ENCODE measurements around the gene ZDHHC18.
A peak's percentile ranks its signal among the peaks of the same experiment; 100 is the strongest.
"Not testable (repeated sequence)": the region's sequence is repeated elsewhere in the genome, so short reads cannot be mapped to it uniquely, and the experiment has no call there.

The ZDHHC18 gene

DNA sequence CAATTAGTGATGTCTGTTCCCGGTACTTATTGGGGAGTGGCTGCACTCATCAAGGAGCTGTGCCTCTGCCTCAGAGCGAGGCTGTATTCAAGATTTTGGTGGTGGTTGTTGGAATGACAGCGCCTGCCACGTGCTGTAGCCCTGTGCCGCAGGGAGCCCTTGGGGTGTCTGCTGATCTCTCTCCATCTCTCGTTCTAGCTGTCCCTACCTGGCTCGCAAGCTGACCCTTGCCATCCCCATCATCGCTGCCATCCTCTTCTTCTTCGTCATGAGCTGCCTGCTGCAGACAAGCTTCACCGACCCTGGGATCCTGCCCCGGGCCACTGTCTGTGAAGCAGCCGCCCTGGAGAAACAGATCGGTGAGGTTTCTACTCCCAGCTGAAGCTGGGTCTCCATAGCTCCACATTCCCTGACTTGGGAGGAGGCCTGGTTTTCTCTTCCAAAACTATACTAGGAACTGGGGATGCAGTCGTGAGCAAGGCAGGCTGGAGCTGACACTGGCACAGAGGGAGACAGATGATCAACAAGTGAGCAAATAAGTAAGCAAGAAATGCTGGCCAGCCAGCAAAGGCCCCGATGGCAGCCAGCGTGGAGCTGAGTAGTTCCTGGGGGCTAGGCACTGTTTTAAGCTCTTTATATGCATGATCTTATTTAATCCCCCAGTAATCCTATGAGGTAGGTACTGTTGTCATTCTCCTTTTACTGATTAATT lies 5.9 kb downstream of the ZDHHC18 start:
- DNase-seq (ENCODE audit: low read depth in 2 of 2, low spot score in 1 of 2): no peak

DNA sequence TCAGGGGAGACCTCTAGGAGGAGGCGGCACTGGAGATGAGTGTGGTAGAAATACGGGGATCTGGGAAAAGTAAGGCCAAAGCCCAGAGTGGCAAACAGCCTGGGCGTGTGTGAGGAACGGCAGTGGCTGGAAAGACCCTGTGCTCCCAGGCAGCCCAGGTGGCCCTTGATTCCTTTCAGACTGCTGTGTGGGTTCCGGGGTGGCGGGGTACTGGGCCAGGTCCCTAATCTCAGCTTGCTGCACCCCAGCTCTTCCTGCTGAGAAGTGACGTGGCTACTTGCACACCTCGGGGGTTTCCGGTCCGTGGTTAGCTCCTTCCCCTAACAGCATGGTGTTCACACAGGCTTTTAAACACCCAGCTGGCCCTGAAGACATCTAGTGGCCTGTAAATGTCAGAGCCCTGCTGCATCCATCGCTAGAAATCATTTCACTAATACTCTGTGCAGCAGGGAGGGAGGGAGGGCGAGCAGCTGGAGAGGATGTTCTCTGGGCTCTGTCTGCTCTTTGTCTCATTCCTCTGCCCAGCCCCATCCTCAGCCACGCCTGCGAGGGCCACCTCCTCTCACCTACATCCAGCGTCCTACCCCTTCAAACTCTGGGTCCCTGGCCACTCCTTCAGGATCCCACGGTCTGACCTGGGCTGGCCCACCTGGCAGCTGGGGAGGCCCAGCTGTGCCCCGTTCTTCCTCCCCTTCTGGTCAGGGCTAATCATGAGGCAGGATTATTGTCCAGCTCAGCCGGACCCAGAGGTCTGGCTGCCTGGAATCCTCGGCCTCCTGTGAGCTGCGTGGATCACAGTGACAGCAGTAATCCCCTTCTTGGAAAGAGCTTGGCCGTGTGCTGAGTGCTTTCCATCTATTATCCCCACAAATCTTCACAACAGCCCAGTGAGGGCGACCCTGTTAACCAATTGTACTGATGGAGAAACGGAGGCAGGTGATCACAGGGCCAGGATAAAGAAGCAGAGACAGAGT lies 7.2 kb downstream of the ZDHHC18 start:
- DNase-seq (ENCODE audit: low read depth in 2 of 2, low spot score in 1 of 2): peak; percentile 71 to 80

DNA sequence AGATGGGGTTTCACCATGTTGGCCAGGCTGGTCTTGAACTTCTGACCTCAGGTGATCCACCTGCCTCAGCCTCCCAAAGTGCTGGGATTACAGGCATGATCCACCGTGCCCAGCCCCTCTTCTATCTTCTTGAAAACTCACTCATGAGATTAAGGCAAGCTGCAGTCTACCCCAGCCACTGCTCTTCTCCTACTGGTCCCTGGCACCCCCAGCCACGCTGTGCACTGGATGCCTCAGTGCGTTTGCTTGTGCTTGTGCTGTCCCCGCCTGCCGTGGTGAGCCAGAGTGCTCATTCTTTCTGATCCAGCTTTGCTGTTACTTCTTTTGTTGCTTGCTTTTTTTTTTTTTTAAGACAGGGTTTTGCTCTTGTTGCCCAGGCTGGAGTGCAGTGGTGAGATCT lies 11.2 kb downstream of the ZDHHC18 start:
- not testable (repeated sequence) for DNase-seq (ENCODE audit: low read depth in 2 of 2, low spot score in 1 of 2)

DNA sequence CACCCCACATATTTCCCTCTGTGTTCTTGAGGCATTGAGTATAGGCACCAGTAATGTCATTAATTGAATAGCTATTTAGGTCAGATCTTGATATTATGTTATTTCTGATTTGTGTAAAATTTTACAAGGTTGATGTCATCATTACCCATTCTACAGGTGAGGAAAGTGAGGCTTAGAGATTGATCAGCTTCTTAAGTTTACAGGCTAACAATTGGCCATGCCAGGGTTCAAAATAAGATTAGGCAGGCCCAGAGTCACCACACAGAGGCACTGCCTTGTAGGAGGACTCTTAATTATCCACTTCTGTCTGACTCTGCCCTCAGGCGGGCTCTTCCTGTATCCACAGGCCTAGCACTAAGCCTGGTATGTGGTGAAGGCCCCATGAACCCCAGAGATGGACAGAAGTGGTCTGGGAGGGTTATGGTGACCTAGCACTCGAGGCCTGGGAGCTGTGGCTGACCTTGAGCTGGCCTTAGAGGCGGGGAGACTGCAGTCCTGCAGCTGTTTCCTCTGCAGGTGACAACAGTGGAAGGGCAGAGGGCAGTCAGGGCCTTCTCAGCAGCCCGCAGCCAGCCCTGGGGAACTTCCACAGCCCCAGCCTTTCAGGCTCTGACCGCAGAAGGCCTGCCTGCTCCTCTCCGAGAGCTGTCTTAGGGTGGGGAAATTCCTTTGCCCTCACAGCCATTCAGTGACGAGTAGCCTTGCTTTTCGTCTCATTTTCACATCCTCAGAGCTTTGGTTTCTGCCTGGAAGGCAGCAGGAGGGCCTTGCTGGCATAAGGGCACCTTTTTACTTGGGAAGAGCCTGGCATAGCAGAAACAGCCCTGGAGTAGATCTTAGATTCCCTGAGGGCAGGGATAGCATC lies 12.2 kb downstream of the ZDHHC18 start:
- DNase-seq (ENCODE audit: low read depth in 2 of 2, low spot score in 1 of 2): peak in 1 of 2 donors; percentile 21

DNA sequence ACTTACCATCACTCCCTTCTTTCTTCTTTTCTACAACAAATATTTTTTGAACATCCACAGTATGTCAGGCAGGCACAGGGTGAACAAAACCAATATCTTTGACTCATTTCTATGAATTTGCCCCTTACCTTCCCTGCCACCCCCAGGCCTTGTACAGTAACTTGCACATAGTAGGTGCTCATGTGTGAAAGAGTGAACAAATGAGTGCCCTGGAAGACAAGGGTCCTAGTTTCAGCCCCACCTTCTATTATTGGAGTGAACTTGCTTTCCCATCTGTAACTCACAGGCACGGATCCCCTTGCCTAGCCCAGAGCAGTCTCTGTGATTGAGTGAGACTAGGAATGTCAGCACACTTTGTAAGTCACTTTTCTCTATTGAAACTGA lies 12.8 kb downstream of the ZDHHC18 start:
- DNase-seq (ENCODE audit: low read depth in 2 of 2, low spot score in 1 of 2): no peak

DNA sequence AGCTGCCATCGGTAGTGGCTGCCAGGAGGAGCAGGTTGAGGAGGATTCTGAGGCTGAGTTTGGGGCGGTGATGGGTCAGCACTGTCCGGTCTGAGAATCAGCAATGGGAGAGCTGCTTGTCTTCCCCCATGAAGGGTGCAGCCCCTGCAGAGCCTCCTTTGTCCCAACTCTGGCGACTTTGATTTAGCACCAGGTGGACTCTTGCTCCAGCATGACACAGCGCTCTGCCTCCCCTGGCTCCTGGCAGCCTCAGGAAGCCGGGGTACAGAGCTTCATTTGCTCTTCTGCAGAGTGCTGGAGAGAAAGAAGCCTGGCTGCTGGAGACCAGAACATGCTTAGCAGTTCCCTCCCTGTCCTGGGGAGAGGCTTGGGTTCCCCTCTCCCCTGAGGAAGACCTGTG lies 13.3 kb downstream of the ZDHHC18 start:
- DNase-seq (ENCODE audit: low read depth in 2 of 2, low spot score in 1 of 2): no peak

DNA sequence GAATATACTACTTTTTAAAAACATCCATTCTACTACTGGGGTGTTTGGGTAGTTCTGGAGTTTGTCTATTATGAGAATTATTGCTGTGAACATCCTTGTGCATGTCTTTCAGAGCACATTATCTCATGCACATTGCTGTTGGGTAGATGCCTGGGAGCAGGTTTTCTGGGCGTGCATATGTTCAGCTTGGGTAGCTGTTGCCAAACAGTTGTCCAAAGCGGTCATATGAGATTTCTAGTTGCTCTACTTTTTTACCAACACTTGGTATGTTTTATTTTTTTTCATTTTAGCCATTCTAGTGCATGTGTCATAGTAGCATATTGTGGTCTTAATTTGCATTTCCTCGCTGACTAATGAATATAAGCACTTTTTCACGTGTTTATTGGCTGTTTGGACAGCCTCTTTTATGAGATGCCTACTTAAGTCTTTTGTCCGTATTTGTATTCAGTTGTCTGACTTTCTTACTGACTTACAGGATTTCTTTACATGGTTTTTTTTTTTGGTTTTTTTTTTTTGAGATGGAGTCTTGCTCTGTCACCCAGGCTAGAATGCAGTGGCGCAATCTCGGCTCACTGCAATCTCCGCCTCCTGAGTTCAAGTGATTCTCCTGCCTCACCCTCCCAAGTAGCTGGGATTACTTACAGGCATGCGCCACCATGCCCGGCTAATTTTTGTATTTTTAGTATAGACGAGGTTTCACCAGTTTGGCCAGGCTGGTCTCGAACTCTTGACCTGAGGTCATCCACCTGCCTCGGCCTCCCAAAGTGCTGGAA lies 18.1 kb downstream of the ZDHHC18 start:
- no peak for DNase-seq (ENCODE audit: low read depth in 2 of 2, low spot score in 1 of 2)

DNA sequence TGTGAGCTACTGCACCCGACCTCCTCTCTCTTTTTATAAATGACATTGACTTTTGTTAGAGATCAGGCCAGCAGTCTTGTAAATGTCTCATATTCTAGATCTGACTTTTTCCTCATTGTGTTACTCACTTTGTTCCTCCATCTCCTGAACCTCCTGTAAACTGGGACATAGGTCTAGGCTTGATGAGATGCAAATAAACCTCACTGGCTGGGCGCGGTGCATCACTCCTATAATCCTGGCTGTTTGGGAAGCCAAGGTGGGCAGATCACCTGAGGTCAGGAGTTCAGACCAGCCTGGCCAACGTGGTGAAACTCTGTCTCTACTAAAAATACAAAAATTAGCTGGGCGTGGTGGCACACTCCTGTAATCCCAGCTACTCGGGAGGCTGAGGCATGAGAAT lies 21.3 kb downstream of the ZDHHC18 start:
- DNase-seq (ENCODE audit: low read depth in 2 of 2, low spot score in 1 of 2): not testable (repeated sequence)

DNA sequence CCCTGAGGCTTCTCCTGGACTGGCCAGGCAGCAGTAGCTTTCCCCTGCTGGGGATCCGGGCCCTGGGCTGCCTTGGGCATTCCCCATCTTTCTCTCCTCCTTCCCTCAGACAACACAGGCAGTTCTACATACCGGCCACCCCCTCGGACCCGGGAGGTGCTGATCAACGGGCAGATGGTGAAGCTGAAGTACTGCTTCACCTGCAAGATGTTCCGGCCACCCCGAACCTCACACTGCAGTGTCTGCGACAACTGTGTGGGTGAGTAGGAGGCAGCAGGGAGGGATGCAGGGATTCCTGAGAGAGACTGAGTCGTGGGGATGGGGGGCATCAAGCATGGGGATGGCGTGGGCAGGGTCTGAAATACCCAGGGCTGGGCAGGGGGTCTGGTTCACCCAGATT lies 22.0 kb downstream of the ZDHHC18 start:
- DNase-seq (ENCODE audit: low read depth in 2 of 2, low spot score in 1 of 2): no peak

DNA sequence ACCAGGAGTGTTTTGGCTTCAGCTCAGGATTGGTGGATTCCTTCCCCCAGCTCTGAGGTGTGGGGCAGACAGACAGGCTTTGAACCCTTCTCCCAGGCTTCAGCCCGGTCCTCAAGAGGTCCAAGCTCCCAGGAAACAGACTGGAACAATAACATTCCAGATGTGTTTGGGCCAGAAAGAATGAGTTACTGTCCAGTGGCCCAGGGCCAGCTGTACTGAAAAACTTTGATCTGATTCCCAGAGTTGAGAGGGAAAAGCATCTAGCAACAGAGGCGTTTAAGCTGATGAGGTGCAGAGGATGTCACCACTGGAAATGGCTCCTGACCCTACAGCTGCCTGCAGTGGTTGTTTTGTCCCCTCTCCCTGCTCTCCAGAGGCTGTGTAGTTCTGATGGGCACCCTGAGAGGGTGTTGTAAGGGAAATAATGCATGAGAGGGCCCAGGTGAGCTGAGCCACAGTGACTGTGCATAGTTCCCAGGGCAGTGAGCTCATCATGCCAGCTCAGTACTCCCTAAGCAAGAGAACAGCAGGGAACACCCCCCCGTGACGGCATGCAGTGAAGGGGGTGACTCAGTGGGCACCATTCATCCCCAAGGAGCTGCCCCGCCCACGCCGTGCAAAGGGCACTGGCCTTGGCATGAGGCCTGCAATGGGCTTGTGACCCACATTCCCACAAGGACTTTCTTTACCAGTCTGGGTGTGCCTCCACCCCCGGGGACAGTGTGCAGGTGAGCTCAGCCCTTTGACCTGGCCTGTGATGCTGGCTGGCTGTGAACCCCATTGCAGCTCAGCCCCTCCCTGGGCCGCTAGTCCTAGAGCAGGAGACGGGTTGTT lies 22.7 kb downstream of the ZDHHC18 start:
- DNase-seq (ENCODE audit: low read depth in 2 of 2, low spot score in 1 of 2): no peak

DNA sequence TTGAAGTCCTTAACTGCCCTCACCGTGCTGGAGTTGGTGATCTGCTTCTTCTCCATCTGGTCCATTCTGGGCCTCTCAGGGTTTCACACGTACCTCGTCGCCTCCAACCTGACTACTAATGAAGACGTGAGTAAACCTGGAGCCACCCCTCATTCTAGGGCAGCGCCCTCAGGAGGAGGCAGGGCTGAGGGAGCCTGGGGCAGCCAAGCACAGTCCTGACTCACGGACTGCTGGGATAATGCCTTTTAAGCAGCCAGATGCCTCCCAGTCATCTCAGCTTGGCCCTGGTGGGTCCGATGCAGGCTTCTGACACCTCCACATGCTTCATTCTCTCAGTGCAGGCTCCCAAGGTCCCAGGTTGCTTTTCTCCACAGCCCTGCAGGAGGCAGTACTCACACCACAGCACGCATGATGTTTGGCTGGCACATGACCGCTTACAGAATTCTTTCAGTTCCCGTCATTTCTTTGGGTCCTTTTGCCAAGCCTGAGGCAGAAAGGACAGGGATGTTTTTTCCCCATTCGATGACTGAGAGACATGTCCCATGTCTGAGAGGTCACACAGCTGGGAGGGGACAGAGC lies 24.7 kb downstream of the ZDHHC18 start:
- no peak for DNase-seq (ENCODE audit: low read depth in 2 of 2, low spot score in 1 of 2)

DNA sequence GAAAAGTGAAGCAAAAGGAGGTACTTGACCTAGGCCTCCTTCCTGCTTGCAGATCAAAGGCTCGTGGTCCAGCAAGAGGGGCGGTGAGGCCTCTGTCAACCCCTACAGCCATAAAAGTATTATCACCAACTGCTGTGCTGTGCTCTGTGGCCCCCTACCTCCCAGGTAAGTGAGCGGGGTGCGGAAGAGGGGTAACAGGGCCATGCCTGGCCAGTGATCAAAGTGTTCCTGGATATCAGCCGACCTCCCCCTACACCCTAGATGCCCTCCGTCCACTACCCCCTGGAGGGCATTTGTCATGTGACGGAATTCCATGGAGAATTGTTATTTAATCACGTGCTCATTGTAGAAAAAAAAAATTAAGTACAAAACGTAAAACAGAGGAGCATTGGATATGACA lies 26.2 kb downstream of the ZDHHC18 start:
- DNase-seq (ENCODE audit: low read depth in 2 of 2, low spot score in 1 of 2): no peak

DNA sequence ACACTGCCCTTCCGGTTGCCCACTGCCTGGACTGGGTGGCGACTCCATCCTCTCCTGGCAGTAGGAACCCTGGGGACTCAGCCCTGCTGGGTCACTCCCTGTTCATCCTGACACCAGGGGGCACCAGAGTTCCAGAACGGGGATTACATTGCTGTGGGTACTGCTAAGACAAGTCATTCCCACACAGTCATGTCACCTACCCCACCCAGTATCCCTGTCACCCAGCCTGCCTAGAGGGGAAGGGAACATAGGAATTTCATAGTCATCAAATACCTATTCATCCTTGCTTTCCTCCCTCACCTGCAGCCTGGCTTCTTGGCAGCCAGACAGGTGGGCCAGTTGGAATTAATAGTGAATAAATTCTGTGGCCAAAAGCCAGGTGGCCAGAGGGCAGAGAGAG lies 26.7 kb downstream of the ZDHHC18 start:
- DNase-seq (ENCODE audit: low read depth in 2 of 2, low spot score in 1 of 2): peak; percentile 66 to 85

DNA sequence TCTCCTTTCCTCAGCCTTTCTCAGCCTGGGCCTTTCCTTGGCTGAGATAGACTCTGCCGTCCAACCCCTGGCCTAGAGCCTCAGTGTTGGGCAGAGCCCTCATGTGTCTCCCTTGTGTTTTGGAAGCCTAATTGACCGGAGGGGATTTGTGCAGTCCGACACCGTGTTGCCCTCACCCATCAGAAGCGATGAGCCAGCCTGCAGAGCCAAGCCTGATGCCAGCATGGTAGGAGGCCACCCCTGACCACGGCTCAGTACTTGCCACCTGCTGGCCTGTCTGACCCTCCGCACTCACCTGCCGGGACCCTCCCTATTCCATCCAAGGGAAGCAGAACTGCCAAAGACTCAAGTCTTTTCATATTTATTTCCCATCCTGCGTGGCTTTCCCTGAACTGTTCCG lies 27.1 kb downstream of the ZDHHC18 start:
- DNase-seq (ENCODE audit: low read depth in 2 of 2, low spot score in 1 of 2): no peak

DNA sequence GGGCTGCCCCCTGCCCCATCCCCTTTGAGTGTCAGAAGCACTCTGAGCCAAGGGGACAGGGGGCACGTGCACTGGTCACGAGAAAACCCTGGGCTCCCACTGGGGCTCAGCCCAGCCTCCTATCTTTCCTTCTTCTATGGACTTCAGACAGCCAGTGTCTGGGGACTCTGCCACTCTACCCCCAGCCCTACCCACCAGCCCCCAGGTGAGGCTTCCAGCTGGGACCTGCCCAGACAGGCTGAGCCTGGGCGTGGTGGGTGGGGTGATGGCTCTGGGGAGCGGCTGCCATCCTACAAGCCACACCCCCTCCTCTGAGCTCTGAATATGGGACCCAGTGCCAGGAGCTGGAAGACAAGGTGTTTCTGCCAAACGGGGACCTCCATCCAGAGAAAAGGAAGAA lies 28.4 kb downstream of the ZDHHC18 start:
- no peak for DNase-seq (ENCODE audit: low read depth in 2 of 2, low spot score in 1 of 2)

DNA sequence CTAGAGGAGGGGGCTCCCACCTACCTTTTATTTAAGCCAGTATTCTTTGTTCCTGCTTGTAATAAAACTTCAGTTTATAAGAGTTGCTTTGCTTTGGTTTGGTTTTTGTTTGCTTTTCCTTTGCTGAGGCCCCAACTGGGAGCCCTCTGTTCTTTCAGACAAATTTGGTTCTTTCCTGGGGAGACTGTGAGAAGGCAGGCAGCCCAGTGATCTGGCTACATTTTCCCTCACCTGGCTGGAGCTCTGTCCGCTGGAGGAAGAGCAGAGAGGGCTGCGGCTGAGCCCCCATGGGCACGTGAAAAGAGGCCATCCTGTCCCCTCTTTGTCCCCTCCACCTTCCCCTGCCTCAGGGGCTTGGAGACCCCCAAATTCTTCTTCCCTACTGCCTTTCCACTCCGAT lies 29.1 kb downstream of the ZDHHC18 start:
- DNase-seq (ENCODE audit: low read depth in 2 of 2, low spot score in 1 of 2): no peak

DNA sequence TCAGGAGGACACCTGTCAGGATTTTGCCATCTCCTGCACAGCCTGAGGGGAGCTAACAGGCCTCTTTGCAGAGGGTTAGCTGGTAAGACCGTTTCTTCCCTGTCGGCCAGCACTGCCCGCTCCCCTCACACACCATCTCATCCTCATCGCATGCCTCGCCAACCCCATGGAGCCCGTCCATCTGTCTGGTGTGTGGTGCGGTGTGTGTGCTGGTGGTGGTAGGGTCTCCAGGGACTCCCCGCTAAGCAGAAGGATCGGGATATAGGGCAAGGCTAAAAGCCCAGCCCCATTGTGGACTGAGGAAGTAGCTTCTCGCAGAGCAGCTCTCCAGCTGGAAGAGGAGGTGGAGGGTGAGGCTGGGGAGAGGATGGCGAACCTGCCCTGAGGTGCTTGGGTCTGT lies 29.7 kb downstream of the ZDHHC18 start:
- no peak for DNase-seq (ENCODE audit: low read depth in 2 of 2, low spot score in 1 of 2)

DNA sequence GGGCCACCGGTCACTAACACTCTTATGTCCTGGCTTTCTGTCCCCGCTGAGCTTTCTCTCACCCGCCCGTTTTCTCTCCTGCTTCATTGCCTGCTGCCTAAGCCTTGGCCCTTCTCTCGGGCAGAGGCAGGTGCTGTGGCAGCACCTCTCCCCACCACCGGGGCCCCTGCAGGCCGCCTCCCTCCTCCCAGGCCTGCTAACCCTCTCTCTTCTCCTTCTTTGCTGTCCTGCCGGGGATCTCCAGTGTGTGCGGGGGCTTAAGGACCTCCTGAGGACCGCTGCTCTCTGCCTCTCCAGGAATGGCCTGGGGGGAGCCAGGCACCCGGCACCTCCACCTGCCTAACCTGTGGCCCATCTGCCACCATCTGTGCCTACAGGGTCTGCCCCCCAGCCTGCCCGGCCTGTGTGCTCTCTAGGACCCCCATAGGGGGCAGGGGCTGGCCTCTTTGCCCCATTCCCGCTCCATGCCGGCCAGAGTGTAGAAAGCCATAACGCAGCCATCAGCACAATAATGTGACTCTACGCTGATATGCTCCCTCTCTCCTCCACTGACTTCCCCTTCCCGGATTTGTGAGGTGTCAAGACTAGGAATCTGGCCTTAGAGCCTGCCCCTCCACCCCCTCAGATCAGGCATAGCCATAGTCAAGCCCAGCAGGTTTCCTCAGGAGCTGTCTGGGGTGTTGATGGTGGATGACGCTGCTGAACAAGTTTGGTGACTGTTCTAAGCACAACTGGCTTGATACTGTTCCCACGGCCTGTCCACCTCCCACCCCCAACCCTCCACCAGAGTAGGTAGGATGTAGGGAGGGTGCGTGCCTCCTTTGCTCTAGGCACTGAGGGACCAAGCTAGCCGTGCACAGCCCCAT lies 30.3 kb downstream of the ZDHHC18 start:
- DNase-seq (ENCODE audit: low read depth in 2 of 2, low spot score in 1 of 2): no peak

All from stimulated activated CD8-positive, alpha-beta memory T cell treated with anti-CD3 and anti-CD28 coated beads, Interleukin-4, amount 100 ng/mL, for 4 hours (primary cell).